Measurements from ENCODE around the gene POLR2F. TPM values are rescaled to one million over a fixed set of nuclear protein-coding genes. Genes with fewer than 3 reads are reported as not detected.

Gene POLR2F
- polyA plus RNA-seq, 1 of the 3 experiments (the other 2 are of a cell fraction): 255 TPM

GRCh38 chr22:38007330-38007902 is 53.9 kb downstream of the POLR2F start:
- 80% methylated on average over 1 of the region's 13 CpGs for WGBS (ENCODE audit: low lambda C conversion rate)
- ChIA-PET CTCF (interaction anchor here (0.6 kb wide), 2 partner anchors 10 to 110 kb away, joined by 3 read pairs; no protein-coding TSS in a partner anchor), POLR2A (no interaction called here)
- H3K27ac ChIP-seq (ENCODE audit: low read depth in 2 of 2, low read length in 1 of 2): no peak overlapping the region
- H3F3A ChIP-seq (replicated peaks; ENCODE audit: insufficient read depth): no peaks in the 10 kb centered on the region
- H3K4me3 ChIP-seq (ENCODE audit: low read depth in 2 of 2, low read length in 1 of 2): no peak overlapping the region
- H4K20me1 ChIP-seq (ENCODE audit: insufficient read depth): no peaks in the 10 kb centered on the region
- TF ChIP-seq MEF2A (IDR thresholded peaks at IDR 0.05; ENCODE audit: borderline replicate concordance, low read depth): no peak
- TF ChIP-seq, protein P1, sequence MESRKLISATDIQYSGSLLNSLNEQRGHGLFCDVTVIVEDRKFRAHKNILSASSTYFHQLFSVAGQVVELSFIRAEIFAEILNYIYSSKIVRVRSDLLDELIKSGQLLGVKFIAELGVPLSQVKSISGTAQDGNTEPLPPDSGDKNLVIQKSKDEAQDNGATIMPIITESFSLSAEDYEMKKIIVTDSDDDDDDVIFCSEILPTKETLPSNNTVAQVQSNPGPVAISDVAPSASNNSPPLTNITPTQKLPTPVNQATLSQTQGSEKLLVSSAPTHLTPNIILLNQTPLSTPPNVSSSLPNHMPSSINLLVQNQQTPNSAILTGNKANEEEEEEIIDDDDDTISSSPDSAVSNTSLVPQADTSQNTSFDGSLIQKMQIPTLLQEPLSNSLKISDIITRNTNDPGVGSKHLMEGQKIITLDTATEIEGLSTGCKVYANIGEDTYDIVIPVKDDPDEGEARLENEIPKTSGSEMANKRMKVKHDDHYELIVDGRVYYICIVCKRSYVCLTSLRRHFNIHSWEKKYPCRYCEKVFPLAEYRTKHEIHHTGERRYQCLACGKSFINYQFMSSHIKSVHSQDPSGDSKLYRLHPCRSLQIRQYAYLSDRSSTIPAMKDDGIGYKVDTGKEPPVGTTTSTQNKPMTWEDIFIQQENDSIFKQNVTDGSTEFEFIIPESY (IDR thresholded peaks at IDR 0.05; ENCODE audit: borderline replicate concordance, low read depth): no peak
- no peak for TF ChIP-seq YY1 (IDR thresholded peaks at IDR 0.05; ENCODE audit: low read depth)
- no peak for TF ChIP-seq SMC3 (IDR thresholded peaks at IDR 0.05; ENCODE audit: low read depth, low read length)
- no peak for TF ChIP-seq REST (IDR thresholded peaks at IDR 0.05; ENCODE audit: low read depth, low read length)
- no peak for TF ChIP-seq CHD2 (IDR thresholded peaks at IDR 0.05; ENCODE audit: low read length, partially characterized antibody)
- no peak for TF ChIP-seq ELF1 (IDR thresholded peaks at IDR 0.05)
- TF ChIP-seq, protein P2, sequence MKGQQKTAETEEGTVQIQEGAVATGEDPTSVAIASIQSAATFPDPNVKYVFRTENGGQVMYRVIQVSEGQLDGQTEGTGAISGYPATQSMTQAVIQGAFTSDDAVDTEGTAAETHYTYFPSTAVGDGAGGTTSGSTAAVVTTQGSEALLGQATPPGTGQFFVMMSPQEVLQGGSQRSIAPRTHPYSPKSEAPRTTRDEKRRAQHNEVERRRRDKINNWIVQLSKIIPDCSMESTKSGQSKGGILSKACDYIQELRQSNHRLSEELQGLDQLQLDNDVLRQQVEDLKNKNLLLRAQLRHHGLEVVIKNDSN (IDR thresholded peaks at IDR 0.05; ENCODE audit: borderline replicate concordance, low read depth): no peak
- TF ChIP-seq FOSL2 (IDR thresholded peaks at IDR 0.05; ENCODE audit: borderline replicate concordance, low read depth): no peak
- no peak for TF ChIP-seq EP300 (IDR thresholded peaks at IDR 0.05; ENCODE audit: borderline replicate concordance in 1 of 2, low read depth in 1 of 2, low read length in 1 of 2)
- TF ChIP-seq EZH2phosphoT487 (IDR thresholded peaks at IDR 0.05; ENCODE audit: borderline replicate concordance, low read depth): no peak
- no peak for TF ChIP-seq GABPA (IDR thresholded peaks at IDR 0.05; ENCODE audit: low read depth)
- TF ChIP-seq GATA2 (CRISPR knock-in tag; IDR thresholded peaks at IDR 0.05): no peak
- TF ChIP-seq MAX (IDR thresholded peaks at IDR 0.05; ENCODE audit: low read depth): no peak
- H3K27me3 ChIP-seq (ENCODE audit: insufficient read depth): no peaks in the 10 kb centered on the region
- no peak overlapping the region for H3K9ac ChIP-seq
- H3K9me3 ChIP-seq: no peaks in the 10 kb centered on the region
- H3K79me2 ChIP-seq (ENCODE audit: insufficient read depth): no peaks in the 10 kb centered on the region
- H2AFZ ChIP-seq (ENCODE audit: low read depth): no peak overlapping the region
- H3K4me1 ChIP-seq (ENCODE audit: control insufficient read depth in 1 of 2, insufficient read depth in 2 of 2, low read depth in 1 of 2, low read length in 1 of 2): no peaks in the 10 kb centered on the region; a peak in 1 of 4 replicates
- no peaks in the 10 kb centered on the region for H3K9me2 ChIP-seq
- H3K4me2 ChIP-seq: no peak overlapping the region
- no peaks in the 10 kb centered on the region for H3K36me3 ChIP-seq (replicated peaks in 1 of 2; ENCODE audit: control insufficient read depth in 1 of 2, insufficient read depth in 2 of 2, low read length in 1 of 2)
- no peak for DNase-seq
